CD14-positive monocyte (primary cell): ENCODE data around the gene OR2T35. TPM values are rescaled to one million over a fixed set of nuclear protein-coding genes. Genes with fewer than 3 reads are reported as not detected.
"Not testable (repeated sequence)": the region's sequence is repeated elsewhere in the genome, so short reads cannot be mapped to it uniquely, and the experiment has no call there.

Experiments used
- DNase-seq, 3 donors: peaks; one replicate each; pipeline ENCODE4 v3.0.0-alpha.2; 2011 to 2022
- H2AFZ ChIP-seq: 2 replicates; pipeline ENCODE4 v1.6.0; 2012; ENCODE audit warnings: mild to moderate bottlenecking, low read depth, low read length, inconsistent platforms; ENCODE audit not compliant: insufficient read depth, poor library complexity, severe bottlenecking
- H3K27ac ChIP-seq, 2 donors: 1 replicate in 1 of 2; 2 replicates in 1 of 2; pipeline ENCODE4 v1.5.1; 2012 to 2013; ENCODE audit warnings: low read length in 2 of 2, control low read depth in 1 of 2, inconsistent platforms in 1 of 2, low read depth in 1 of 2, mild to moderate bottlenecking in 1 of 2
- H3K27me3 ChIP-seq, 2 donors: one replicate each; pipeline versions ENCODE4 v1.6.0 to v1.6.1; 2011 to 2013; ENCODE audit warnings: low read length in 2 of 2; ENCODE audit not compliant: control insufficient read depth in 2 of 2, insufficient read depth in 2 of 2
- H3K36me3 ChIP-seq, 2 donors: replicated peaks in 1 of 2; 1 replicate in 1 of 2; 2 replicates in 1 of 2; pipeline versions ENCODE4 v1.5.1 to v1.6.1; 2012 to 2013; ENCODE audit warnings: low read length in 2 of 2, control low read depth in 1 of 2, inconsistent platforms in 1 of 2, mild to moderate bottlenecking in 1 of 2; ENCODE audit not compliant: insufficient read depth in 2 of 2, control insufficient read depth in 1 of 2
- H3K4me1 ChIP-seq, 2 donors: 1 replicate in 1 of 2; 2 replicates in 1 of 2; pipeline versions ENCODE4 v1.5.1 to v1.6.1; 2012 to 2013; ENCODE audit warnings: low read length in 2 of 2, control low read depth in 1 of 2, inconsistent platforms in 1 of 2, mild to moderate bottlenecking in 1 of 2, moderate library complexity in 1 of 2; ENCODE audit not compliant: insufficient read depth in 2 of 2, control insufficient read depth in 1 of 2
- H3K4me2 ChIP-seq: replicated peaks from 2 replicates; pipeline ENCODE3; 2012; ENCODE audit warnings: low read length, moderate library complexity, mild to moderate bottlenecking; ENCODE audit not compliant: poor library complexity, severe bottlenecking; ENCODE audit errors: extremely low read depth
- H3K4me3 ChIP-seq, 3 experiments: fragments of 200-600 bp in 1 of 3; sonication (generic) in 1 of 3; replicated peaks in 1 of 3; 1 replicate in 2 of 3; 2 replicates in 1 of 3; pipeline ENCODE4 v1.5.1; 2011 to 2013; ENCODE audit warnings: low read length in 3 of 3, mild to moderate bottlenecking in 3 of 3, control low read depth in 2 of 3, low read depth in 2 of 3, inconsistent platforms in 1 of 3, moderate library complexity in 1 of 3
- H3K79me2 ChIP-seq: 2 replicates; pipeline ENCODE4 v1.6.0; 2012; ENCODE audit warnings: mild to moderate bottlenecking, control low read depth, inconsistent platforms, low read length, moderate library complexity; ENCODE audit not compliant: insufficient read depth
- H3K9ac ChIP-seq: 2 replicates; pipeline ENCODE4 v1.6.0; 2017; ENCODE audit warnings: low read length, mild to moderate bottlenecking; ENCODE audit not compliant: insufficient read depth, poor library complexity, severe bottlenecking
- H3K9me3 ChIP-seq, 2 donors: replicated peaks in 1 of 2; 1 replicate in 1 of 2; 2 replicates in 1 of 2; pipeline versions ENCODE4 v1.5.1 to v1.6.1; 2012 to 2013; ENCODE audit warnings: low read length in 2 of 2, control low read depth in 1 of 2; ENCODE audit not compliant: control insufficient read depth in 1 of 2, insufficient read depth in 1 of 2
- H4K20me1 ChIP-seq: 2 replicates; pipeline ENCODE4 v1.6.0; 2012; ENCODE audit warnings: mild to moderate bottlenecking, low read length, control low read depth, moderate library complexity; ENCODE audit not compliant: insufficient read depth
- H3K27ac Mint-ChIP-seq, 7 donors: one replicate each; pipeline ENCODE4 v1.8.0; 2020; ENCODE audit warnings: mild to moderate bottlenecking in 7 of 7, mixed read lengths in 7 of 7, moderate library complexity in 6 of 7, inconsistent platforms in 2 of 7
- H3K27me3 Mint-ChIP-seq, 3 donors: one replicate each; pipeline ENCODE4 v1.8.0; 2021 to 2022; ENCODE audit warnings: low read depth in 3 of 3, mild to moderate bottlenecking in 3 of 3, mixed read lengths in 3 of 3, moderate library complexity in 3 of 3, inconsistent platforms in 1 of 3
- H3K36me3 Mint-ChIP-seq, 2 donors: one replicate each; pipeline ENCODE4 v1.8.0; 2020; ENCODE audit warnings: mixed read lengths in 2 of 2, inconsistent platforms in 1 of 2, mild to moderate bottlenecking in 1 of 2
- H3K4me1 Mint-ChIP-seq: one replicate; pipeline ENCODE4 v1.8.0; 2020; ENCODE audit warnings: mild to moderate bottlenecking, mixed read lengths
- H3K4me3 Mint-ChIP-seq, 2 donors: one replicate each; pipeline ENCODE4 v1.8.0; 2020; ENCODE audit warnings: mild to moderate bottlenecking in 2 of 2, mixed read lengths in 2 of 2, moderate library complexity in 1 of 2
- H3K9me3 Mint-ChIP-seq, 7 donors: one replicate each; pipeline ENCODE4 v1.8.0; 2020 to 2022; ENCODE audit warnings: mixed read lengths in 7 of 7, mild to moderate bottlenecking in 6 of 7, moderate library complexity in 6 of 7, inconsistent platforms in 2 of 7
- WGBS: methylation state at CpG from one replicate; pipeline ENCODE4 v1.1.5; 2013; ENCODE audit warnings: missing lambda C conversion rate; ENCODE audit not compliant: insufficient coverage; 5-methylcytosine and 5-hydroxymethylcytosine counted together
- intact Hi-C, 2 donors: fragments of 100-400 bp; cut with micrococcal nuclease; formaldehyde crosslinking; loops; one replicate each; pipeline versions ENCODE4 v1.15.0 to v1.15.1; 2023
- polyA plus RNA-seq, 3 donors: library from polyadenylated mRNA; depleted of rRNA in 1 of 3; unstranded in 2 of 3; stranded (reverse) in 1 of 3; fragments of 300-500 nt in 2 of 3; fragments of >200 nt in 1 of 3; fragmentation: Illumina TruSeq in 2 of 3; gene quantifications; 1 replicate in 2 of 3; 2 replicates in 1 of 3; pipeline ENCODE4 v1.2.3, GENCODE V29; 2012 to 2021

Gene OR2T35
- polyA plus RNA-seq, 3 donors, result not detected

- H4K20me1 ChIP-seq, H3K27me3 ChIP-seq, H3K4me3 Mint-ChIP-seq, H3K27ac ChIP-seq, H3K36me3 ChIP-seq, H3K36me3 Mint-ChIP-seq, H3K4me1 ChIP-seq, H3K4me3 ChIP-seq, H3K9me3 Mint-ChIP-seq, H3K27ac Mint-ChIP-seq, H3K9me3 ChIP-seq, H3K27me3 Mint-ChIP-seq, intact Hi-C loops, H2AFZ ChIP-seq, H3K9ac ChIP-seq, DNase-seq, H3K4me1 Mint-ChIP-seq, H3K79me2 ChIP-seq, H3K4me2 ChIP-seq: not testable (repeated sequence)
- no CpG with 5 or more reads among the region's 6 CpGs for WGBS
These were observed 11.7 kb upstream of the OR2T35 start for GRCh38 chr1:248656797-248657196.

- H3K4me2 ChIP-seq, H2AFZ ChIP-seq, H3K9me3 Mint-ChIP-seq, H3K4me1 ChIP-seq, intact Hi-C loops, H3K9ac ChIP-seq, H3K27me3 Mint-ChIP-seq, H3K36me3 Mint-ChIP-seq, H3K27ac Mint-ChIP-seq, H3K27ac ChIP-seq, H3K36me3 ChIP-seq, H3K4me3 ChIP-seq, H3K4me3 Mint-ChIP-seq, H3K4me1 Mint-ChIP-seq, DNase-seq, H3K27me3 ChIP-seq, H4K20me1 ChIP-seq, H3K79me2 ChIP-seq, H3K9me3 ChIP-seq: not testable (repeated sequence)
- WGBS, result no CpG with 5 or more reads among the region's 3 CpGs
These were observed 10.3 kb upstream of the OR2T35 start, which contains the start of gene OR2T27 for GRCh38 chr1:248655354-248655753. Gene OR2T27 (minus strand): TSS chr1:248655528. CDS start chr1:248650884, 4,644 bp downstream.

GRCh38 chr1:248648770-248649536 is 3.9 kb upstream of the OR2T35 start:
- H3K79me2 ChIP-seq, H3K4me1 Mint-ChIP-seq, H3K9ac ChIP-seq, H3K9me3 ChIP-seq, H3K36me3 ChIP-seq, H3K27me3 ChIP-seq, H3K4me3 ChIP-seq, H3K36me3 Mint-ChIP-seq, H3K27ac Mint-ChIP-seq, DNase-seq, H3K4me3 Mint-ChIP-seq, H3K9me3 Mint-ChIP-seq, H3K4me2 ChIP-seq, H3K27me3 Mint-ChIP-seq, H3K4me1 ChIP-seq, H4K20me1 ChIP-seq, intact Hi-C loops, H2AFZ ChIP-seq, H3K27ac ChIP-seq: not testable (repeated sequence)
- no CpG with 5 or more reads among the region's 1 CpG for WGBS

GRCh38 chr1:248642971-248643651 is 2.0 kb downstream of the OR2T35 start:
- H3K4me1 ChIP-seq, intact Hi-C loops, H3K27me3 Mint-ChIP-seq, DNase-seq, H3K36me3 Mint-ChIP-seq, H3K27ac Mint-ChIP-seq, H4K20me1 ChIP-seq, H3K27me3 ChIP-seq, H3K4me3 Mint-ChIP-seq, H3K27ac ChIP-seq, H3K4me2 ChIP-seq, H2AFZ ChIP-seq, H3K9ac ChIP-seq, H3K4me1 Mint-ChIP-seq, H3K36me3 ChIP-seq, H3K79me2 ChIP-seq, H3K4me3 ChIP-seq, H3K9me3 Mint-ChIP-seq, H3K9me3 ChIP-seq: not testable (repeated sequence)
- WGBS, result no CpG with 5 or more reads among the region's 4 CpGs
